ENCODE measurements around the gene PRIM1. TPM values are rescaled to one million over a fixed set of nuclear protein-coding genes. Genes with fewer than 3 reads are reported as not detected.

PRIM1 gene
- total RNA-seq, 1 experiment from 2014 or later, result 50.7 TPM

DNA sequence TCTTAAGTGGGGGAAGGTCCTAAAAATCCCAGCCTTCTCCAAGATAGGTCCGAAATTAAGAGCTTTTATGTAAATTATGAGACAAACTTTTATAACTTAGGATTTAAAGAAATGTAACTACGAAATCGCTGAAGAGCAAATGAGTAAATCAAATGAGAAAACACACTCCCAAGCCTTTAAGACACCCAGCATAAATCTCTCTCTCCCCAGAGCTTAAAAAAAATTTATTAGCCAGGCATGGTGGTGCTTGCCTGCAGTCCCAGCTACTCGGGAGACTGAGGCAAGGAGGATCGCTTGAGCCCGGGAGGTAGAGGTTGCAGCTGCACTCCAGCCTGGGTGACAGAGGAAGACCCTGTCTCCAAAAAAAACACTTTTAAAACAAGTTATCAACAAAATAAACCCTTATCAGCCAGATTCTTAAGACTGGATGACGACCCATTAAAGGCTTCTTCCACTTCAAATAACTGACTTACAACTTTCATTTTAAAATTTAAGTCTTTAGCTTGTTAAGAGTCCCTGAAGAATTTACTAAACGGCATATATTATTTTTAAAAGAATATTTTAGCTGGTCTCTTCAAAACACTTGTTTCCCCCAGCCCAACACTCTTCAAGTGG is 67.3 kb downstream of the PRIM1 start:
- H4K8ac ChIP-seq (replicated peaks; ENCODE audit: insufficient read length, low read depth, low read length), result no peak overlapping the region
- H3K56ac ChIP-seq (ENCODE audit: insufficient read length, low read depth, low read length), result no peak overlapping the region
- no peak overlapping the region for H4K91ac ChIP-seq (ENCODE audit: insufficient read length, low read depth, low read length)
- H3K18ac ChIP-seq (ENCODE audit: insufficient read length, low read depth, low read length), result no peak overlapping the region
- H2AFZ ChIP-seq (ENCODE audit: low read length), result no peak overlapping the region
- no peaks in the 10 kb centered on the region for H3K27me3 ChIP-seq (ENCODE audit: insufficient read depth, low read length)
- no peak overlapping the region for H2AK5ac ChIP-seq (ENCODE audit: insufficient read length, low read length)
- H3K9ac ChIP-seq (ENCODE audit: extremely low read depth, insufficient read length, low read length), result no peak overlapping the region
- H3K4me3 Mint-ChIP-seq, result peak overlapping the region; percentile 99 to 100
- no peak overlapping the region for H3T11ph ChIP-seq (ENCODE audit: low read length)
- H3K27ac ChIP-seq (ENCODE audit: insufficient read length, low read depth, low read length), result no peak overlapping the region
- no peak overlapping the region for H2BK5ac ChIP-seq (ENCODE audit: insufficient read length, low read length)
- peaks cover 70% of the 10 kb centered on the region; the same call in 1 of the 2 replicates for H3K79me2 ChIP-seq (ENCODE audit: insufficient read depth, low read length)
- no peak overlapping the region for H2BK15ac ChIP-seq (ENCODE audit: low read depth, low read length)
- peak overlapping the region; percentile 14 for H3K4me2 ChIP-seq (ENCODE audit: insufficient read depth, insufficient read length, low read length)
- H3K27ac Mint-ChIP-seq, result peak overlapping the region in 2 of 3 experiments; percentile 71 to 73; a peak in 3 of 7 replicates
- H3K36me3 Mint-ChIP-seq (ENCODE audit: insufficient read depth in 1 of 3, low read depth in 3 of 3), result peaks cover 37 to 58% (median 56%) of the 10 kb centered on the region in 3 experiments
- no peaks in the 10 kb centered on the region for H3K9me3 ChIP-seq (ENCODE audit: control insufficient read depth, low read depth, low read length)
- peaks cover 0 to 3% of the 10 kb centered on the region in 2 experiments; a peak in 2 of 5 replicates for H3K9me3 Mint-ChIP-seq
- WGBS (ENCODE audit: extremely low coverage, insufficient read length, low lambda C conversion rate), result no CpG with 5 or more reads among the region's 8 CpGs
- H3K4me1 Mint-ChIP-seq, result peaks cover 18 to 31% of the 10 kb centered on the region in 2 experiments
- H2BK20ac ChIP-seq (ENCODE audit: low read depth, low read length, poor library complexity, severe bottlenecking), result no peak overlapping the region
- no peaks in the 10 kb centered on the region for H3K4me1 ChIP-seq (ENCODE audit: insufficient read depth, low read length)
- no peak overlapping the region for H3K14ac ChIP-seq (ENCODE audit: insufficient read depth, low read length)
- H2BK12ac ChIP-seq (ENCODE audit: insufficient read length, low read depth, low read length), result no peak overlapping the region
- no peaks in the 10 kb centered on the region for H3K27me3 Mint-ChIP-seq (ENCODE audit: low read depth)
- no peak overlapping the region for H3K4ac ChIP-seq (ENCODE audit: low read depth, low read length)
- TF ChIP-seq, protein P1, sequence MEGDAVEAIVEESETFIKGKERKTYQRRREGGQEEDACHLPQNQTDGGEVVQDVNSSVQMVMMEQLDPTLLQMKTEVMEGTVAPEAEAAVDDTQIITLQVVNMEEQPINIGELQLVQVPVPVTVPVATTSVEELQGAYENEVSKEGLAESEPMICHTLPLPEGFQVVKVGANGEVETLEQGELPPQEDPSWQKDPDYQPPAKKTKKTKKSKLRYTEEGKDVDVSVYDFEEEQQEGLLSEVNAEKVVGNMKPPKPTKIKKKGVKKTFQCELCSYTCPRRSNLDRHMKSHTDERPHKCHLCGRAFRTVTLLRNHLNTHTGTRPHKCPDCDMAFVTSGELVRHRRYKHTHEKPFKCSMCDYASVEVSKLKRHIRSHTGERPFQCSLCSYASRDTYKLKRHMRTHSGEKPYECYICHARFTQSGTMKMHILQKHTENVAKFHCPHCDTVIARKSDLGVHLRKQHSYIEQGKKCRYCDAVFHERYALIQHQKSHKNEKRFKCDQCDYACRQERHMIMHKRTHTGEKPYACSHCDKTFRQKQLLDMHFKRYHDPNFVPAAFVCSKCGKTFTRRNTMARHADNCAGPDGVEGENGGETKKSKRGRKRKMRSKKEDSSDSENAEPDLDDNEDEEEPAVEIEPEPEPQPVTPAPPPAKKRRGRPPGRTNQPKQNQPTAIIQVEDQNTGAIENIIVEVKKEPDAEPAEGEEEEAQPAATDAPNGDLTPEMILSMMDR (conservative IDR thresholded peaks at IDR 0.05), result no peak
- H4K5ac ChIP-seq (ENCODE audit: insufficient read length, low read depth, low read length), result no peak overlapping the region
- H2BK120ac ChIP-seq (ENCODE audit: low read depth, low read length, poor library complexity, severe bottlenecking), result no peak overlapping the region
- H3K23ac ChIP-seq (ENCODE audit: insufficient read length, low read depth, low read length), result no peak overlapping the region
- H3K23me2 ChIP-seq (ENCODE audit: insufficient read length, low read depth, low read length, poor library complexity, severe bottlenecking), result peaks cover 8% of the 10 kb centered on the region
- no peaks in the 10 kb centered on the region for H4K20me1 ChIP-seq (ENCODE audit: control insufficient read depth, insufficient read depth, insufficient read length)
- no peaks in the 10 kb centered on the region for H3K79me1 ChIP-seq (ENCODE audit: insufficient read depth, low read depth, low read length, poor library complexity, severe bottlenecking)
- peak; percentile 23 for DNase-seq
